DND-41 (cell line): ENCODE data around the gene TSPAN11.

ENCODE experiments used
- ATAC-seq: fragments of 200-7000 bp; cut with Tn5 transposase; 3 replicates; pipeline ENCODE4 v1.9.1; 2021; ENCODE audit warnings: low read depth; ENCODE audit not compliant: insufficient read depth
- DNase-seq: peaks from one replicate; pipeline ENCODE4 v3.0.0-alpha.2; 2020
- H2AFZ ChIP-seq: 2 replicates; pipeline ENCODE4 v1.6.0; 2012; ENCODE audit warnings: low read depth, low read length
- H3K27ac ChIP-seq: 2 replicates; pipeline ENCODE4 v1.5.1; 2012; ENCODE audit warnings: low read length, inconsistent platforms
- H3K27me3 ChIP-seq: fragments of 200-600 bp; sonication (generic); 2 replicates; pipeline ENCODE4 v1.6.0; 2012; ENCODE audit warnings: low read length, mild to moderate bottlenecking, inconsistent platforms; ENCODE audit not compliant: insufficient read depth, poor library complexity
- H3K36me3 ChIP-seq: 2 replicates; pipeline ENCODE4 v1.5.1; 2012; ENCODE audit warnings: low read length, inconsistent platforms; ENCODE audit not compliant: insufficient read depth
- H3K4me1 ChIP-seq: 2 replicates; pipeline ENCODE4 v1.5.1; 2012; ENCODE audit warnings: mild to moderate bottlenecking, low read length; ENCODE audit not compliant: insufficient read depth
- H3K4me2 ChIP-seq: 2 replicates; pipeline ENCODE4 v1.6.0; 2012; ENCODE audit warnings: mild to moderate bottlenecking, moderate library complexity, low read length, inconsistent platforms; ENCODE audit not compliant: insufficient read depth
- H3K4me3 ChIP-seq, 2 experiments: fragments of 200-600 bp in 1 of 2; shearing (Covaris generic) in 1 of 2; 2 replicates each; pipeline ENCODE4 v1.5.1; 2012 to 2016; ENCODE audit warnings: inconsistent platforms in 2 of 2, low read length in 2 of 2, mild to moderate bottlenecking in 2 of 2, low read depth in 1 of 2, moderate library complexity in 1 of 2
- H3K79me2 ChIP-seq: 2 replicates; pipeline ENCODE4 v1.6.0; 2012; ENCODE audit warnings: low read length, inconsistent platforms; ENCODE audit not compliant: insufficient read depth
- H3K9ac ChIP-seq: 2 replicates; pipeline ENCODE4 v1.6.0; 2012; ENCODE audit warnings: low read depth, mild to moderate bottlenecking, inconsistent platforms, low read length, moderate library complexity
- H3K9me3 ChIP-seq: 2 replicates; pipeline ENCODE4 v1.5.1; 2012; ENCODE audit warnings: low read length, moderate library complexity, mild to moderate bottlenecking, inconsistent platforms; ENCODE audit not compliant: insufficient read depth, severe bottlenecking
- H4K20me1 ChIP-seq: 2 replicates; pipeline ENCODE4 v1.6.0; 2012; ENCODE audit warnings: low read length; ENCODE audit not compliant: insufficient read depth
- CTCF ChIP-seq: IDR thresholded peaks from 2 replicates; pipeline ENCODE4 v1.5.1; 2012; ENCODE audit warnings: borderline replicate concordance, low read length, moderate library complexity, mild to moderate bottlenecking; ENCODE audit not compliant: poor library complexity, severe bottlenecking; ENCODE audit errors: extremely low read depth
- EZH2 ChIP-seq: IDR thresholded peaks from 3 replicates; pipeline ENCODE4 v1.6.1; 2012; ENCODE audit warnings: borderline replicate concordance, low read depth, mild to moderate bottlenecking, moderate library complexity, low read length, inconsistent platforms; ENCODE audit not compliant: severe bottlenecking

The TSPAN11 gene

GRCh38 chr12:30977537-30978349, 51.2 kb downstream of the TSPAN11 start:
- H3K4me1 ChIP-seq: no peaks in the 10 kb centered on the region
- ATAC-seq (no peak), DNase-seq (no peak)

GRCh38 chr12:30978639-30979038, 52.1 kb downstream of the TSPAN11 start:
- H3K9ac ChIP-seq: no peak overlapping the region
- no peaks in the 10 kb centered on the region; the same call in 1 of the 2 replicates for H4K20me1 ChIP-seq
- no peak for ATAC-seq
- H3K27me3 ChIP-seq: no peaks in the 10 kb centered on the region
- H3K4me3 ChIP-seq: no peak overlapping the region
- H3K27ac ChIP-seq: no peak overlapping the region
- no peak for DNase-seq
- TF ChIP-seq EZH2 (no peak), CTCF (no peak)
- no peaks in the 10 kb centered on the region for H3K79me2 ChIP-seq
- H3K4me1 ChIP-seq: no peaks in the 10 kb centered on the region
- no peak overlapping the region for H3K4me2 ChIP-seq
- H2AFZ ChIP-seq: no peak overlapping the region
- H3K9me3 ChIP-seq: no peaks in the 10 kb centered on the region
- no peaks in the 10 kb centered on the region for H3K36me3 ChIP-seq

More at GRCh38 chr12:30977537-30978349, 51.2 kb downstream of the TSPAN11 start:
- Histone ChIP-seq H3K4me3 (no peak overlapping the region), H3K27ac (no peak overlapping the region), H3K9me3 (no peaks in the 10 kb centered on the region), H4K20me1 (no peaks in the 10 kb centered on the region; the same call in 1 of the 2 replicates), H2AFZ (no peak overlapping the region), H3K27me3 (no peaks in the 10 kb centered on the region), H3K9ac (no peak overlapping the region), H3K79me2 (no peaks in the 10 kb centered on the region), H3K36me3 (no peaks in the 10 kb centered on the region), H3K4me2 (no peak overlapping the region)
- TF ChIP-seq EZH2 (no peak), CTCF (no peak)

- no peak overlapping the region for H3K27ac ChIP-seq
- no peaks in the 10 kb centered on the region for H3K79me2 ChIP-seq
- ATAC-seq (no peak), DNase-seq (no peak)
- H3K36me3 ChIP-seq: no peaks in the 10 kb centered on the region
- no peak overlapping the region for H2AFZ ChIP-seq
- no peak overlapping the region for H3K9ac ChIP-seq
- H3K27me3 ChIP-seq: no peaks in the 10 kb centered on the region
- H3K4me2 ChIP-seq: no peak overlapping the region
- no peak for TF ChIP-seq CTCF
- no peak for TF ChIP-seq EZH2
- no peaks in the 10 kb centered on the region for H3K4me1 ChIP-seq
- no peaks in the 10 kb centered on the region; the same call in 1 of the 2 replicates for H4K20me1 ChIP-seq
- no peaks in the 10 kb centered on the region for H3K9me3 ChIP-seq
- H3K4me3 ChIP-seq: no peak overlapping the region
Measured at GRCh38 chr12:30979371-30980259, 53.1 kb downstream of the TSPAN11 start.
